ENCODE results near the gene PIK3R3. TPM values are rescaled to one million over a fixed set of nuclear protein-coding genes. Genes with fewer than 3 reads are reported as not detected.

PIK3R3 gene
- total RNA-seq, 1 experiment from 2014 or later, result 36.3 TPM

DNA sequence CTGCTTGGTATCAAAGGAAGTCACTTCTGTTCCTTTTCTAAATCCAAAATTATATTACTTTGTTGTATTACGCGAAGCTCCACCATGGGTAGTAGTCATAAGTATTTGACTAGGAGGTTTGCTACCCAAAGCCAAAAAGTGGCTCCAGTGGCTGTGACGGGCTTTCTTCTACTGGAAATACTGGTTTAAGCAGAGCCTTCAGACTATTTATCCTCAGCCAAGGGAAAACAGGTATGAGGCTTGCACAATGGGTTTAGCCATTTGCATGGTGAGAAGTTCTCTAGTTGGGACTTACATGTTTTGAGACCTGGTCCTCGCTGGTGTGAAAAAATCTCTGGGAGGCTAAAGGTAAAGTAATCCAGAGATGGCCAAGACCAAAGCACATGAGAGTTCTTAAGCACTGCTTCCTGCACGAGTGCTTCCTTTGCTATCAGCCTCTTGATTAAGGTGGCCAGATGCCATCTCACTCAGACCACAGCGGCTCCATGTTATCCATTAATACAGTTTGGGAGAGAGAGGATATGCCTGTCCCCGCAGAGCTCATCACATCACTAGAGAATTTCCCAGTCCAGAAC is 121.2 kb downstream of the PIK3R3 start:
- BruUV-seq (replicated peaks), result no TSS peak
- DNase-seq (ENCODE audit: low read depth, low spot score), result no peak
- peaks cover 8% of the 10 kb centered on the region; the same call in 1 of the 2 replicates for H3K36me3 ChIP-seq (ENCODE audit: control insufficient read depth, insufficient read depth, low read length)
- no peaks in the 10 kb centered on the region for H3K27me3 ChIP-seq (ENCODE audit: control insufficient read depth, insufficient read depth, low read length)
- TF ChIP-seq, protein P1, sequence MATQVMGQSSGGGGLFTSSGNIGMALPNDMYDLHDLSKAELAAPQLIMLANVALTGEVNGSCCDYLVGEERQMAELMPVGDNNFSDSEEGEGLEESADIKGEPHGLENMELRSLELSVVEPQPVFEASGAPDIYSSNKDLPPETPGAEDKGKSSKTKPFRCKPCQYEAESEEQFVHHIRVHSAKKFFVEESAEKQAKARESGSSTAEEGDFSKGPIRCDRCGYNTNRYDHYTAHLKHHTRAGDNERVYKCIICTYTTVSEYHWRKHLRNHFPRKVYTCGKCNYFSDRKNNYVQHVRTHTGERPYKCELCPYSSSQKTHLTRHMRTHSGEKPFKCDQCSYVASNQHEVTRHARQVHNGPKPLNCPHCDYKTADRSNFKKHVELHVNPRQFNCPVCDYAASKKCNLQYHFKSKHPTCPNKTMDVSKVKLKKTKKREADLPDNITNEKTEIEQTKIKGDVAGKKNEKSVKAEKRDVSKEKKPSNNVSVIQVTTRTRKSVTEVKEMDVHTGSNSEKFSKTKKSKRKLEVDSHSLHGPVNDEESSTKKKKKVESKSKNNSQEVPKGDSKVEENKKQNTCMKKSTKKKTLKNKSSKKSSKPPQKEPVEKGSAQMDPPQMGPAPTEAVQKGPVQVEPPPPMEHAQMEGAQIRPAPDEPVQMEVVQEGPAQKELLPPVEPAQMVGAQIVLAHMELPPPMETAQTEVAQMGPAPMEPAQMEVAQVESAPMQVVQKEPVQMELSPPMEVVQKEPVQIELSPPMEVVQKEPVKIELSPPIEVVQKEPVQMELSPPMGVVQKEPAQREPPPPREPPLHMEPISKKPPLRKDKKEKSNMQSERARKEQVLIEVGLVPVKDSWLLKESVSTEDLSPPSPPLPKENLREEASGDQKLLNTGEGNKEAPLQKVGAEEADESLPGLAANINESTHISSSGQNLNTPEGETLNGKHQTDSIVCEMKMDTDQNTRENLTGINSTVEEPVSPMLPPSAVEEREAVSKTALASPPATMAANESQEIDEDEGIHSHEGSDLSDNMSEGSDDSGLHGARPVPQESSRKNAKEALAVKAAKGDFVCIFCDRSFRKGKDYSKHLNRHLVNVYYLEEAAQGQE (IDR thresholded peaks at IDR 0.05; ENCODE audit: insufficient read depth in 1 of 2, low read depth in 2 of 2, low read length in 1 of 2), result no peak
- TF ChIP-seq CTCF (IDR thresholded peaks at IDR 0.05), result no peak
- no peak overlapping the region for H3K4me3 ChIP-seq (ENCODE audit: low read depth in 2 of 2, low read length in 2 of 2)
- ChIA-PET CTCF (no interaction called here), POLR2A (interaction anchor here (0.6 kb wide), 1 partner anchor 261 kb away, joined by 5 read pairs; the partner anchor contains the start of gene IPP)
- H3K4me1 ChIP-seq (ENCODE audit: control insufficient read depth, insufficient read depth, low read length), result no peaks in the 10 kb centered on the region
- intact Hi-C loops (cut with micrococcal nuclease; ENCODE audit: unreplicated experiment) (no loop called here), in situ Hi-C loops (cut with HindIII; ENCODE audit: low pct_unique_long_range_greater_than_20kb, low sequenced_read_pairs) (no loop called here)
- H3K27ac ChIP-seq (ENCODE audit: low read length), result no peak overlapping the region
- no peaks in the 10 kb centered on the region for H3K9me3 ChIP-seq (ENCODE audit: control insufficient read depth, insufficient read depth, low read depth, low read length)
- ATAC-seq, result no peak

GRCh38 chr1:46010611-46011010 is 121.8 kb downstream of the PIK3R3 start:
- Histone ChIP-seq H3K36me3 (ENCODE audit: control insufficient read depth, insufficient read depth, low read length) (peaks cover 8% of the 10 kb centered on the region; the same call in 1 of the 2 replicates), H3K27me3 (ENCODE audit: control insufficient read depth, insufficient read depth, low read length) (no peaks in the 10 kb centered on the region), H3K27ac (ENCODE audit: low read length) (no peak overlapping the region), H3K4me1 (ENCODE audit: control insufficient read depth, insufficient read depth, low read length) (no peaks in the 10 kb centered on the region), H3K9me3 (ENCODE audit: control insufficient read depth, insufficient read depth, low read depth, low read length) (no peaks in the 10 kb centered on the region), H3K4me3 (ENCODE audit: low read depth in 2 of 2, low read length in 2 of 2) (no peak overlapping the region)
- ChIA-PET POLR2A (no interaction called here), CTCF (no interaction called here)
- DNase-seq (ENCODE audit: low read depth, low spot score), result no peak
- intact Hi-C loops (cut with micrococcal nuclease; ENCODE audit: unreplicated experiment) (no loop called here), in situ Hi-C loops (cut with HindIII; ENCODE audit: low pct_unique_long_range_greater_than_20kb, low sequenced_read_pairs) (no loop called here)
- ATAC-seq, result no peak
- TF ChIP-seq TCF7L2 (IDR thresholded peaks at IDR 0.05; ENCODE audit: low read depth, low read length), result no peak
- TF ChIP-seq, protein P1 (IDR thresholded peaks at IDR 0.05; ENCODE audit: insufficient read depth in 1 of 2, low read depth in 2 of 2, low read length in 1 of 2), result no peak
- no peak for TF ChIP-seq CTCF (IDR thresholded peaks at IDR 0.05)
- TF ChIP-seq SIN3A (IDR thresholded peaks at IDR 0.05; ENCODE audit: borderline replicate concordance, insufficient read depth, low read depth, low read length), result no peak
- no peak for TF ChIP-seq POLR2AphosphoS5 (IDR thresholded peaks at IDR 0.05; ENCODE audit: low read depth, low read length)
- BruUV-seq (replicated peaks), result no TSS peak

Data from Panc1 (cell line).